MM.1S (cell line): Measurements from ENCODE around the gene SPATA6L.

Experiments used
- EZH2 ChIP-seq: fragments of 300-600 bp; sonication (generic); optimal IDR thresholded peaks from 2 replicates; pipeline ENCODE3; 2017; ENCODE audit warnings: low read depth, mild to moderate bottlenecking, antibody characterized with exemption, low read length, mixed read lengths
- EZH2phosphoT487 ChIP-seq: fragments of 300-600 bp; sonication (generic); IDR thresholded peaks from 2 replicates; pipeline ENCODE4 v1.6.1; 2018; ENCODE audit warnings: antibody characterized with exemption, low read length
- TF ChIP-seq, protein P1 (sequence below): fragments of 300-600 bp; sonication (generic); IDR thresholded peaks from 2 replicates; pipeline ENCODE4 v1.5.1; 2016; ENCODE audit warnings: antibody characterized with exemption, low read length, mixed read lengths

DNA sequence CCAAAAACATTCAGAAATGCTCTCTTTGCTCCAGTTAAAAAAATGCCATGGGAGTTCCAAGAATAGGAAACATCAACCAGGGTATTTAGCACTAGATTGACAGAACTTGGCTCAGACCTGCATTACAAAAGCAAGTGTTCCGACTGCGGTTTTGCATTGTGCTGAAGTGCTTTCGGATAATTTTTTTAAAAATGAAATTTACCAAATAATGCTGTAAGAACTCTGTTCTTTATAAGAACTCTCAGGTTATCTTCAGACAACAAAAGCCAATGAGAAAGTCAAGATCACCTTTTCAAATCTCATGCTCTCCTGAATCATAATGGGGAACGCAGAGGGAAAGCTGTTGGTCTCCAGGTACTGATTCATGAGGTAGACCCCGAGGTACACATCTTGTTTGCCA, 4.7 kb downstream of the SPATA6L start:
- TF ChIP-seq, protein P1, sequence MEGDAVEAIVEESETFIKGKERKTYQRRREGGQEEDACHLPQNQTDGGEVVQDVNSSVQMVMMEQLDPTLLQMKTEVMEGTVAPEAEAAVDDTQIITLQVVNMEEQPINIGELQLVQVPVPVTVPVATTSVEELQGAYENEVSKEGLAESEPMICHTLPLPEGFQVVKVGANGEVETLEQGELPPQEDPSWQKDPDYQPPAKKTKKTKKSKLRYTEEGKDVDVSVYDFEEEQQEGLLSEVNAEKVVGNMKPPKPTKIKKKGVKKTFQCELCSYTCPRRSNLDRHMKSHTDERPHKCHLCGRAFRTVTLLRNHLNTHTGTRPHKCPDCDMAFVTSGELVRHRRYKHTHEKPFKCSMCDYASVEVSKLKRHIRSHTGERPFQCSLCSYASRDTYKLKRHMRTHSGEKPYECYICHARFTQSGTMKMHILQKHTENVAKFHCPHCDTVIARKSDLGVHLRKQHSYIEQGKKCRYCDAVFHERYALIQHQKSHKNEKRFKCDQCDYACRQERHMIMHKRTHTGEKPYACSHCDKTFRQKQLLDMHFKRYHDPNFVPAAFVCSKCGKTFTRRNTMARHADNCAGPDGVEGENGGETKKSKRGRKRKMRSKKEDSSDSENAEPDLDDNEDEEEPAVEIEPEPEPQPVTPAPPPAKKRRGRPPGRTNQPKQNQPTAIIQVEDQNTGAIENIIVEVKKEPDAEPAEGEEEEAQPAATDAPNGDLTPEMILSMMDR, result no peak
- no peak for TF ChIP-seq EZH2
- no peak for TF ChIP-seq EZH2phosphoT487
